HG03457 (cell line): ENCODE measurements around the gene ZNF98.

Experiments
- ATAC-seq: cut with Tn5 transposase; IDR thresholded peaks from one replicate; pipeline ENCODE4 v1.9.1; 2021; ENCODE audit warnings: moderate number of reproducible peaks; ENCODE audit not compliant: unreplicated experiment

The ZNF98 gene

GRCh38 chr19:22422211-22422610 is at the start of gene ZNF98:
Gene ZNF98 (minus strand): TSS chr19:22422346. CDS start chr19:22422224, 122 bp downstream.
- ATAC-seq: no peak

GRCh38 chr19:22446605-22447004 is 24.5 kb upstream of the ZNF98 start:
- no peak for ATAC-seq

GRCh38 chr19:22438011-22438410 is 15.9 kb upstream of the ZNF98 start:
- ATAC-seq: no peak

GRCh38 chr19:22427960-22428913 is 6.1 kb upstream of the ZNF98 start:
- no peak for ATAC-seq

- ATAC-seq: no peak
Observed at GRCh38 chr19:22427547-22427946, 5.4 kb upstream of the ZNF98 start.

- no peak for ATAC-seq
Observed at GRCh38 chr19:22426901-22427300, 4.8 kb upstream of the ZNF98 start.

GRCh38 chr19:22421797-22422196 is 349 bp downstream of the ZNF98 start:
- no peak for ATAC-seq

GRCh38 chr19:22354665-22355064 is 67.5 kb downstream of the ZNF98 start:
- ATAC-seq: no peak
